GM23338 (cell line): ENCODE measurements around the gene CAPN8.

Experiments
- CREB1 ChIP-seq: fragments of 250-450 bp; sonication (Bioruptor Pico); IDR thresholded peaks from 2 replicates; pipeline ENCODE4 v1.5.0; 2020; ENCODE audit warnings: low read depth, mild to moderate bottlenecking, moderate library complexity
- EZH2 ChIP-seq: fragments of 200-600 bp; sonication (generic); IDR thresholded peaks from one replicate; pipeline ENCODE4 v1.8.0; 2017; ENCODE audit warnings: antibody characterized with exemption, mild to moderate bottlenecking, low read depth; ENCODE audit not compliant: unreplicated experiment
- EZH2phosphoT487 ChIP-seq: fragments of 200-600 bp; sonication (generic); IDR thresholded peaks from one replicate; pipeline ENCODE4 v1.8.1; 2018; ENCODE audit warnings: antibody characterized with exemption; ENCODE audit not compliant: unreplicated experiment
- JUNB ChIP-seq: IDR thresholded peaks from one replicate; pipeline ENCODE4 v1.6.1; 2016; ENCODE audit warnings: antibody characterized with exemption; ENCODE audit not compliant: unreplicated experiment
- POLR2AphosphoS5 ChIP-seq: IDR thresholded peaks from 2 replicates; pipeline ENCODE4 v1.6.1; 2016; ENCODE audit warnings: antibody characterized with exemption, low read depth
- REST ChIP-seq: IDR thresholded peaks from one replicate; pipeline ENCODE4 v1.6.1; 2018; ENCODE audit warnings: antibody characterized with exemption; ENCODE audit not compliant: unreplicated experiment
- ZNF114 ChIP-seq: fragments of 250-450 bp; sonication (Bioruptor Pico); IDR thresholded peaks from 2 replicates; pipeline ENCODE4 v1.5.0; 2020; ENCODE audit warnings: mild to moderate bottlenecking, moderate library complexity
- TF ChIP-seq, protein P1 (sequence below), 2 experiments: fragments of 200-600 bp in 1 of 2; sonication (generic) in 1 of 2; conservative IDR thresholded peaks; 2 replicates each; pipeline versions ENCODE4 v1.5.1 to v1.6.1; 2016 to 2017; ENCODE audit warnings: antibody characterized with exemption in 2 of 2, low read depth in 2 of 2, mild to moderate bottlenecking in 2 of 2, moderate library complexity in 1 of 2

- TF ChIP-seq, protein P1, sequence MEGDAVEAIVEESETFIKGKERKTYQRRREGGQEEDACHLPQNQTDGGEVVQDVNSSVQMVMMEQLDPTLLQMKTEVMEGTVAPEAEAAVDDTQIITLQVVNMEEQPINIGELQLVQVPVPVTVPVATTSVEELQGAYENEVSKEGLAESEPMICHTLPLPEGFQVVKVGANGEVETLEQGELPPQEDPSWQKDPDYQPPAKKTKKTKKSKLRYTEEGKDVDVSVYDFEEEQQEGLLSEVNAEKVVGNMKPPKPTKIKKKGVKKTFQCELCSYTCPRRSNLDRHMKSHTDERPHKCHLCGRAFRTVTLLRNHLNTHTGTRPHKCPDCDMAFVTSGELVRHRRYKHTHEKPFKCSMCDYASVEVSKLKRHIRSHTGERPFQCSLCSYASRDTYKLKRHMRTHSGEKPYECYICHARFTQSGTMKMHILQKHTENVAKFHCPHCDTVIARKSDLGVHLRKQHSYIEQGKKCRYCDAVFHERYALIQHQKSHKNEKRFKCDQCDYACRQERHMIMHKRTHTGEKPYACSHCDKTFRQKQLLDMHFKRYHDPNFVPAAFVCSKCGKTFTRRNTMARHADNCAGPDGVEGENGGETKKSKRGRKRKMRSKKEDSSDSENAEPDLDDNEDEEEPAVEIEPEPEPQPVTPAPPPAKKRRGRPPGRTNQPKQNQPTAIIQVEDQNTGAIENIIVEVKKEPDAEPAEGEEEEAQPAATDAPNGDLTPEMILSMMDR (conservative IDR thresholded peaks at IDR 0.05; ENCODE audit: low read depth in 2 of 2), result no peak; a peak in 1 of 4 replicates
- TF ChIP-seq POLR2AphosphoS5, result no peak
- TF ChIP-seq EZH2, result no peak
- TF ChIP-seq EZH2phosphoT487, result no peak
- no peak for TF ChIP-seq REST
- TF ChIP-seq JUNB, result no peak
- TF ChIP-seq CREB1 (CRISPR knock-in tag), result no peak
- no peak for TF ChIP-seq ZNF114
Observed at GRCh38 chr1:223708001-223708359, 42.5 kb upstream of the CAPN8 start.
